ENCODE measurements around the gene CXCL6. TPM values are rescaled to one million over a fixed set of nuclear protein-coding genes. Genes with fewer than 3 reads are reported as not detected.

Gene CXCL6
- total RNA-seq, 1 experiment from 2014 or later: not detected

GRCh38 chr4:73798842-73799241 lies 37.6 kb upstream of the CXCL6 start:
- RAD21 ChIA-PET (ENCODE audit: low non-redundant PET in 1 of 2, low total read pairs in 2 of 2, uncharacterized antibody in 2 of 2, unreplicated experiment in 2 of 2): interaction anchor here in 1 of 2 experiments (0.7 kb wide), 1 partner anchor 13 kb away, joined by 7 read pairs; no protein-coding TSS in a partner anchor
- POLR2A ChIA-PET: no interaction called here
- ATAC-seq: no peak

GRCh38 chr4:73800206-73800605 lies 36.3 kb upstream of the CXCL6 start:
- H3K4me1 ChIP-seq (ENCODE audit: control insufficient read depth in 1 of 2, insufficient read depth in 2 of 2, low read length in 2 of 2): no peaks in the 10 kb centered on the region
- H3K79me2 ChIP-seq (ENCODE audit: insufficient read depth, low read length): no peaks in the 10 kb centered on the region
- H3K4me2 ChIP-seq (ENCODE audit: low read length): no peak overlapping the region
- no TSS peak for BruUV-seq (replicated peaks)
- no peaks in the 10 kb centered on the region for H3K27me3 ChIP-seq (ENCODE audit: insufficient read depth, low read length)
- H4K20me1 ChIP-seq (ENCODE audit: insufficient read depth): no peaks in the 10 kb centered on the region
- no peak overlapping the region for H3K9ac ChIP-seq (ENCODE audit: low read length)
- intact Hi-C loops (cut with micrococcal nuclease): no loop called here
- DNase-seq (ENCODE audit: low read depth, low spot score): no peak
- H3K27ac ChIP-seq (ENCODE audit: low read depth, low read length): no peak overlapping the region
- ChIA-PET RAD21 (ENCODE audit: low non-redundant PET in 1 of 2, low total read pairs in 2 of 2, uncharacterized antibody in 2 of 2, unreplicated experiment in 2 of 2) (no interaction called here), POLR2A (no interaction called here), CTCF (no interaction called here)
- TF ChIP-seq, protein P1, sequence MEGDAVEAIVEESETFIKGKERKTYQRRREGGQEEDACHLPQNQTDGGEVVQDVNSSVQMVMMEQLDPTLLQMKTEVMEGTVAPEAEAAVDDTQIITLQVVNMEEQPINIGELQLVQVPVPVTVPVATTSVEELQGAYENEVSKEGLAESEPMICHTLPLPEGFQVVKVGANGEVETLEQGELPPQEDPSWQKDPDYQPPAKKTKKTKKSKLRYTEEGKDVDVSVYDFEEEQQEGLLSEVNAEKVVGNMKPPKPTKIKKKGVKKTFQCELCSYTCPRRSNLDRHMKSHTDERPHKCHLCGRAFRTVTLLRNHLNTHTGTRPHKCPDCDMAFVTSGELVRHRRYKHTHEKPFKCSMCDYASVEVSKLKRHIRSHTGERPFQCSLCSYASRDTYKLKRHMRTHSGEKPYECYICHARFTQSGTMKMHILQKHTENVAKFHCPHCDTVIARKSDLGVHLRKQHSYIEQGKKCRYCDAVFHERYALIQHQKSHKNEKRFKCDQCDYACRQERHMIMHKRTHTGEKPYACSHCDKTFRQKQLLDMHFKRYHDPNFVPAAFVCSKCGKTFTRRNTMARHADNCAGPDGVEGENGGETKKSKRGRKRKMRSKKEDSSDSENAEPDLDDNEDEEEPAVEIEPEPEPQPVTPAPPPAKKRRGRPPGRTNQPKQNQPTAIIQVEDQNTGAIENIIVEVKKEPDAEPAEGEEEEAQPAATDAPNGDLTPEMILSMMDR (IDR thresholded peaks at IDR 0.05 in 2 of 3, conservative IDR thresholded peaks at IDR 0.05 in 1 of 3; ENCODE audit: borderline replicate concordance in 1 of 3, insufficient read depth in 1 of 3, low read depth in 2 of 3, low read length in 2 of 3): no peak
- TF ChIP-seq JUND (IDR thresholded peaks at IDR 0.05) (no peak), CBX3 (IDR thresholded peaks at IDR 0.05; ENCODE audit: low read depth) (no peak), ZFX (IDR thresholded peaks at IDR 0.05) (no peak), CEBPB (IDR thresholded peaks at IDR 0.05; ENCODE audit: low read depth) (no peak), REST (IDR thresholded peaks at IDR 0.05; ENCODE audit: low read depth) (no peak), TCF7L2 (IDR thresholded peaks at IDR 0.05; ENCODE audit: borderline replicate concordance, extremely low read depth, insufficient read depth, insufficient read length) (no peak), ATF3 (IDR thresholded peaks at IDR 0.05) (no peak), SIN3A (IDR thresholded peaks at IDR 0.05; ENCODE audit: low read depth) (no peak), MAX (IDR thresholded peaks at IDR 0.05) (no peak)
- no peak for ATAC-seq
- no peak overlapping the region for H2AFZ ChIP-seq (ENCODE audit: low read depth, low read length, poor library complexity, severe bottlenecking)
- no peaks in the 10 kb centered on the region for H3K9me2 ChIP-seq (ENCODE audit: insufficient read depth)
- no peaks in the 10 kb centered on the region for H3K36me3 ChIP-seq (ENCODE audit: control insufficient read depth in 1 of 2, insufficient read depth in 2 of 2, low read length in 2 of 2)
- H3K9me3 ChIP-seq (ENCODE audit: control insufficient read depth in 1 of 2, insufficient read depth in 1 of 2, low read depth in 1 of 2, low read length in 2 of 2): no peaks in the 10 kb centered on the region
- H3K4me3 ChIP-seq (replicated peaks in 1 of 2; ENCODE audit: low read depth in 1 of 2, low read length in 2 of 2): no peak overlapping the region

More at GRCh38 chr4:73798842-73799241, 37.6 kb upstream of the CXCL6 start:
- no peak overlapping the region for H3K4me3 ChIP-seq (replicated peaks in 1 of 2; ENCODE audit: low read depth in 1 of 2, low read length in 2 of 2)
- H3K4me2 ChIP-seq (ENCODE audit: low read length): no peak overlapping the region
- no peak overlapping the region for H3K9ac ChIP-seq (ENCODE audit: low read length)
- H3K4me1 ChIP-seq (ENCODE audit: control insufficient read depth in 1 of 2, insufficient read depth in 2 of 2, low read length in 2 of 2): no peaks in the 10 kb centered on the region
- no TSS peak for BruUV-seq (replicated peaks)
- no peak overlapping the region for H3K27ac ChIP-seq (ENCODE audit: low read depth, low read length)
- CTCF ChIA-PET: no interaction called here
- H3K36me3 ChIP-seq (ENCODE audit: control insufficient read depth in 1 of 2, insufficient read depth in 2 of 2, low read length in 2 of 2): no peaks in the 10 kb centered on the region
- no peaks in the 10 kb centered on the region for H4K20me1 ChIP-seq (ENCODE audit: insufficient read depth)
- H3K9me2 ChIP-seq (ENCODE audit: insufficient read depth): no peaks in the 10 kb centered on the region
- no peaks in the 10 kb centered on the region for H3K27me3 ChIP-seq (ENCODE audit: insufficient read depth, low read length)
- intact Hi-C loops (cut with micrococcal nuclease): no loop called here
- H3K9me3 ChIP-seq (ENCODE audit: control insufficient read depth in 1 of 2, insufficient read depth in 1 of 2, low read depth in 1 of 2, low read length in 2 of 2): no peaks in the 10 kb centered on the region
- H2AFZ ChIP-seq (ENCODE audit: low read depth, low read length, poor library complexity, severe bottlenecking): no peak overlapping the region
- DNase-seq (ENCODE audit: low read depth, low spot score): no peak
- H3K79me2 ChIP-seq (ENCODE audit: insufficient read depth, low read length): no peaks in the 10 kb centered on the region
- TF ChIP-seq JUND (IDR thresholded peaks at IDR 0.05) (no peak), SP1 (IDR thresholded peaks at IDR 0.05; ENCODE audit: low read depth) (no peak)

Measured in HCT116 (cell line).